WTC11 (cell line): ENCODE measurements around the gene GPR101. TPM values are rescaled to one million over a fixed set of nuclear protein-coding genes. Genes with fewer than 3 reads are reported as not detected.

Experiments used
- ATAC-seq: fragments of 200-7000 bp; cut with Tn5 transposase; 2 replicates; pipeline ENCODE4 v1.10.0; 2021; ENCODE audit warnings: mild to moderate bottlenecking, moderate library complexity
- CTCF ChIA-PET: fragments of 300-600 bp; sonication (Branson Sonifier 250); formaldehyde crosslinking; loops from one replicate; lab custom pipeline; 2021; ENCODE audit warnings: antibody characterized with exemption; lab: Charles Lee
- POLR2A ChIA-PET: fragments of 350-600 bp; sonication (Branson Sonifier 250); formaldehyde crosslinking; loops from one replicate; lab custom pipeline; 2021; ENCODE audit warnings: antibody characterized with exemption; lab: Charles Lee
- DNase-seq: peaks from one replicate; pipeline ENCODE4 v3.0.0; 2021; ENCODE audit warnings: low spot score
- H3K27ac Mint-ChIP-seq: 2 replicates; pipeline ENCODE4 v1.8.0; 2021; ENCODE audit warnings: mixed read lengths
- H3K27me3 Mint-ChIP-seq: 2 replicates; pipeline ENCODE4 v1.8.0; 2021; ENCODE audit warnings: low read depth, mild to moderate bottlenecking, moderate library complexity, mixed read lengths
- H3K36me3 Mint-ChIP-seq: 2 replicates; pipeline ENCODE4 v1.8.0; 2021; ENCODE audit warnings: mixed read lengths
- H3K4me1 Mint-ChIP-seq: 2 replicates; pipeline ENCODE4 v1.8.0; 2022; ENCODE audit warnings: mixed read lengths
- H3K4me3 Mint-ChIP-seq: 2 replicates; pipeline ENCODE4 v1.8.0; 2021; ENCODE audit warnings: mild to moderate bottlenecking, moderate library complexity, mixed read lengths
- H3K9me3 Mint-ChIP-seq: 2 replicates; pipeline ENCODE4 v1.8.0; 2021; ENCODE audit warnings: mixed read lengths
- CBFB ChIP-seq: sonication (generic); formaldehyde crosslinking; IDR thresholded peaks from 2 replicates; pipeline ENCODE4 v1.8.1; 2022; ENCODE audit warnings: mild to moderate bottlenecking, low read depth, missing genetic modification reagents
- ESRRA ChIP-seq: sonication (generic); formaldehyde crosslinking; IDR thresholded peaks from 2 replicates; pipeline ENCODE4 v1.8.1; 2022; ENCODE audit warnings: mild to moderate bottlenecking, missing genetic modification reagents, borderline replicate concordance
- FOXJ3 ChIP-seq: sonication (generic); formaldehyde crosslinking; IDR thresholded peaks from 2 replicates; pipeline ENCODE4 v1.9.0; 2021; ENCODE audit warnings: missing genetic modification reagents, mild to moderate bottlenecking, borderline replicate concordance
- IRF2 ChIP-seq: sonication (generic); formaldehyde crosslinking; IDR thresholded peaks from 2 replicates; pipeline ENCODE4 v1.8.0; 2022; ENCODE audit warnings: low read depth, missing genetic modification reagents, borderline replicate concordance
- NR2C2 ChIP-seq: sonication (generic); formaldehyde crosslinking; IDR thresholded peaks from 2 replicates; pipeline ENCODE4 v1.8.0; 2022; ENCODE audit warnings: mild to moderate bottlenecking, missing genetic modification reagents
- NR3C1 ChIP-seq: sonication (generic); formaldehyde crosslinking; conservative IDR thresholded peaks from 2 replicates; pipeline ENCODE4 v1.8.1; 2023; ENCODE audit warnings: low read depth, mild to moderate bottlenecking, missing genetic modification reagents
- PRRX2 ChIP-seq: fragments of 250-450 bp; sonication (Bioruptor Pico); IDR thresholded peaks from 2 replicates; pipeline ENCODE4 v1.8.0; 2021; ENCODE audit warnings: mild to moderate bottlenecking
- RELA ChIP-seq: sonication (generic); formaldehyde crosslinking; IDR thresholded peaks from 2 replicates; pipeline ENCODE4 v1.8.1; 2022; ENCODE audit warnings: missing genetic modification reagents, mild to moderate bottlenecking, borderline replicate concordance
- TCF7 ChIP-seq: sonication (generic); formaldehyde crosslinking; IDR thresholded peaks from 2 replicates; pipeline ENCODE4 v1.8.0; 2022; ENCODE audit warnings: mild to moderate bottlenecking, low read depth, missing genetic modification reagents, moderate library complexity
- ZBTB21 ChIP-seq: sonication (generic); formaldehyde crosslinking; IDR thresholded peaks from 2 replicates; pipeline ENCODE4 v1.8.1; 2023; ENCODE audit warnings: mild to moderate bottlenecking, missing genetic modification reagents, borderline replicate concordance
- ZNF263 ChIP-seq: sonication (generic); formaldehyde crosslinking; IDR thresholded peaks from 2 replicates; pipeline ENCODE4 v1.8.1; 2022; ENCODE audit warnings: low read depth, mild to moderate bottlenecking, moderate library complexity, missing genetic modification reagents
- ZNF317 ChIP-seq: sonication (generic); formaldehyde crosslinking; IDR thresholded peaks from 2 replicates; pipeline ENCODE4 v1.8.1; 2023; ENCODE audit warnings: low read depth, mild to moderate bottlenecking, moderate library complexity, missing genetic modification reagents, borderline replicate concordance
- ZNF396 ChIP-seq: fragments of 250-450 bp; sonication (Bioruptor Pico); IDR thresholded peaks from 2 replicates; pipeline ENCODE4 v1.8.0; 2021; ENCODE audit warnings: mild to moderate bottlenecking, moderate library complexity, borderline replicate concordance
- ZNF671 ChIP-seq: fragments of 250-450 bp; sonication (Bioruptor Pico); IDR thresholded peaks from 2 replicates; pipeline ENCODE4 v1.8.0; 2021; ENCODE audit warnings: mild to moderate bottlenecking
- total RNA-seq: library from RNA; stranded (reverse); gene quantifications from 3 replicates; pipeline ENCODE4 v1.2.3, GENCODE V29; 2021
- TF ChIP-seq, protein P1 (sequence below): sonication (generic); formaldehyde crosslinking; IDR thresholded peaks from 2 replicates; pipeline ENCODE4 v1.8.0; 2023; ENCODE audit warnings: missing genetic modification reagents, mild to moderate bottlenecking, borderline replicate concordance
- TF ChIP-seq, protein P2 (sequence below): sonication (generic); formaldehyde crosslinking; IDR thresholded peaks from 2 replicates; pipeline ENCODE4 v1.8.0; 2023; ENCODE audit warnings: mild to moderate bottlenecking, missing genetic modification reagents
- TF ChIP-seq, protein P3 (sequence below): fragments of 250-450 bp; sonication (Bioruptor Pico); IDR thresholded peaks from 2 replicates; pipeline ENCODE4 v1.9.0; 2021; ENCODE audit warnings: mild to moderate bottlenecking
- TF ChIP-seq, protein P4 (sequence below): sonication (generic); formaldehyde crosslinking; IDR thresholded peaks from 2 replicates; pipeline ENCODE4 v1.8.0; 2022; ENCODE audit warnings: mild to moderate bottlenecking, missing genetic modification reagents
- TF ChIP-seq, protein P5 (sequence below): sonication (generic); formaldehyde crosslinking; IDR thresholded peaks from 2 replicates; pipeline ENCODE4 v1.8.1; 2022; ENCODE audit warnings: low read depth, missing genetic modification reagents, borderline replicate concordance
- TF ChIP-seq, protein P6 (sequence below): sonication (generic); formaldehyde crosslinking; IDR thresholded peaks from 2 replicates; pipeline ENCODE4 v1.8.1; 2023; ENCODE audit warnings: mild to moderate bottlenecking, missing genetic modification reagents
- TF ChIP-seq, protein P7 (sequence below): fragments of 250-450 bp; sonication (Bioruptor Pico); IDR thresholded peaks from 2 replicates; pipeline ENCODE4 v1.9.0; 2021; ENCODE audit warnings: mild to moderate bottlenecking

The GPR101 gene
- total RNA-seq, 1 experiment from 2014 or later, result not detected

DNA sequence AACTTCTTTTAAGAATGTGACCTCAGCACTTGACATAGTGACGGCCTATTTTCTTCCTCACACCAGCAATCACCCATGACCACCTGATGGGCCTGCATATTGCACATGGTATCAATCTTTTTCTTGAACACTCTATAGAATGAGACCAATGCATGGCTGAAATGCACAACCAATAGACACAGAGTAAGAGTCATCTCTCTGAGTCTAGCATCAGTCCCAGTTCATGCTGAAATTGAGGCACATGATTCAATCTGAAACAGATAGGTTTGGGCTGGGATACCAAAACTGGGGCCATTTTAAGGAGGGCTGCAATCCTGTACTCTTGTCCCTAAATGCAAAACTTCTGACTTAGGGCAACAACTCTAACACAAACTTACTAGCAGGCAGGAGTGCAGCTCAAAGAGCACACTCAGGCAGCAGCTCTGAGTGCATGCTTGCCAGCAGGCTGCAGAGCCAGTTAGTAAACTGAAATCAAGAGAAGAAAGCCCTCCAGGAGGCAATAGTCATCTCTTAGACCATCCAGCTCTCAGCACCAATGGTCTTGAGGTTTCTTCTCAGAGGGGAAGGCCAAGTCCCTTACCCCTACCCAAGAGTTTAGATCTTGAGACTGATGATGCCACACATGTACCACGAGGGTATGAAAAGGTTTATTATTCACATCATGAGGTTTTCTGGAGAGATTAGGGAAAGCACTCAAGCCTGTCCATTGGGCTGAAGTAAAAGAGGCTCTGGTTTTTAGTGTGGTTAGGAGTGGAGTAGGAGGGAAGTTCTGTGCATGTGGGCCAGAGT, 24.7 kb upstream of the GPR101 start (continued):
- TF ChIP-seq, protein P1, sequence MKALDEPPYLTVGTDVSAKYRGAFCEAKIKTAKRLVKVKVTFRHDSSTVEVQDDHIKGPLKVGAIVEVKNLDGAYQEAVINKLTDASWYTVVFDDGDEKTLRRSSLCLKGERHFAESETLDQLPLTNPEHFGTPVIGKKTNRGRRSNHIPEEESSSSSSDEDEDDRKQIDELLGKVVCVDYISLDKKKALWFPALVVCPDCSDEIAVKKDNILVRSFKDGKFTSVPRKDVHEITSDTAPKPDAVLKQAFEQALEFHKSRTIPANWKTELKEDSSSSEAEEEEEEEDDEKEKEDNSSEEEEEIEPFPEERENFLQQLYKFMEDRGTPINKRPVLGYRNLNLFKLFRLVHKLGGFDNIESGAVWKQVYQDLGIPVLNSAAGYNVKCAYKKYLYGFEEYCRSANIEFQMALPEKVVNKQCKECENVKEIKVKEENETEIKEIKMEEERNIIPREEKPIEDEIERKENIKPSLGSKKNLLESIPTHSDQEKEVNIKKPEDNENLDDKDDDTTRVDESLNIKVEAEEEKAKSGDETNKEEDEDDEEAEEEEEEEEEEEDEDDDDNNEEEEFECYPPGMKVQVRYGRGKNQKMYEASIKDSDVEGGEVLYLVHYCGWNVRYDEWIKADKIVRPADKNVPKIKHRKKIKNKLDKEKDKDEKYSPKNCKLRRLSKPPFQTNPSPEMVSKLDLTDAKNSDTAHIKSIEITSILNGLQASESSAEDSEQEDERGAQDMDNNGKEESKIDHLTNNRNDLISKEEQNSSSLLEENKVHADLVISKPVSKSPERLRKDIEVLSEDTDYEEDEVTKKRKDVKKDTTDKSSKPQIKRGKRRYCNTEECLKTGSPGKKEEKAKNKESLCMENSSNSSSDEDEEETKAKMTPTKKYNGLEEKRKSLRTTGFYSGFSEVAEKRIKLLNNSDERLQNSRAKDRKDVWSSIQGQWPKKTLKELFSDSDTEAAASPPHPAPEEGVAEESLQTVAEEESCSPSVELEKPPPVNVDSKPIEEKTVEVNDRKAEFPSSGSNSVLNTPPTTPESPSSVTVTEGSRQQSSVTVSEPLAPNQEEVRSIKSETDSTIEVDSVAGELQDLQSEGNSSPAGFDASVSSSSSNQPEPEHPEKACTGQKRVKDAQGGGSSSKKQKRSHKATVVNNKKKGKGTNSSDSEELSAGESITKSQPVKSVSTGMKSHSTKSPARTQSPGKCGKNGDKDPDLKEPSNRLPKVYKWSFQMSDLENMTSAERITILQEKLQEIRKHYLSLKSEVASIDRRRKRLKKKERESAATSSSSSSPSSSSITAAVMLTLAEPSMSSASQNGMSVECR, result no peak
- TF ChIP-seq PRRX2, result no peak
- TF ChIP-seq, protein P2, sequence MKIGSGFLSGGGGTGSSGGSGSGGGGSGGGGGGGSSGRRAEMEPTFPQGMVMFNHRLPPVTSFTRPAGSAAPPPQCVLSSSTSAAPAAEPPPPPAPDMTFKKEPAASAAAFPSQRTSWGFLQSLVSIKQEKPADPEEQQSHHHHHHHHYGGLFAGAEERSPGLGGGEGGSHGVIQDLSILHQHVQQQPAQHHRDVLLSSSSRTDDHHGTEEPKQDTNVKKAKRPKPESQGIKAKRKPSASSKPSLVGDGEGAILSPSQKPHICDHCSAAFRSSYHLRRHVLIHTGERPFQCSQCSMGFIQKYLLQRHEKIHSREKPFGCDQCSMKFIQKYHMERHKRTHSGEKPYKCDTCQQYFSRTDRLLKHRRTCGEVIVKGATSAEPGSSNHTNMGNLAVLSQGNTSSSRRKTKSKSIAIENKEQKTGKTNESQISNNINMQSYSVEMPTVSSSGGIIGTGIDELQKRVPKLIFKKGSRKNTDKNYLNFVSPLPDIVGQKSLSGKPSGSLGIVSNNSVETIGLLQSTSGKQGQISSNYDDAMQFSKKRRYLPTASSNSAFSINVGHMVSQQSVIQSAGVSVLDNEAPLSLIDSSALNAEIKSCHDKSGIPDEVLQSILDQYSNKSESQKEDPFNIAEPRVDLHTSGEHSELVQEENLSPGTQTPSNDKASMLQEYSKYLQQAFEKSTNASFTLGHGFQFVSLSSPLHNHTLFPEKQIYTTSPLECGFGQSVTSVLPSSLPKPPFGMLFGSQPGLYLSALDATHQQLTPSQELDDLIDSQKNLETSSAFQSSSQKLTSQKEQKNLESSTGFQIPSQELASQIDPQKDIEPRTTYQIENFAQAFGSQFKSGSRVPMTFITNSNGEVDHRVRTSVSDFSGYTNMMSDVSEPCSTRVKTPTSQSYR (CRISPR knock-in tag), result no peak
- TF ChIP-seq, protein P3, sequence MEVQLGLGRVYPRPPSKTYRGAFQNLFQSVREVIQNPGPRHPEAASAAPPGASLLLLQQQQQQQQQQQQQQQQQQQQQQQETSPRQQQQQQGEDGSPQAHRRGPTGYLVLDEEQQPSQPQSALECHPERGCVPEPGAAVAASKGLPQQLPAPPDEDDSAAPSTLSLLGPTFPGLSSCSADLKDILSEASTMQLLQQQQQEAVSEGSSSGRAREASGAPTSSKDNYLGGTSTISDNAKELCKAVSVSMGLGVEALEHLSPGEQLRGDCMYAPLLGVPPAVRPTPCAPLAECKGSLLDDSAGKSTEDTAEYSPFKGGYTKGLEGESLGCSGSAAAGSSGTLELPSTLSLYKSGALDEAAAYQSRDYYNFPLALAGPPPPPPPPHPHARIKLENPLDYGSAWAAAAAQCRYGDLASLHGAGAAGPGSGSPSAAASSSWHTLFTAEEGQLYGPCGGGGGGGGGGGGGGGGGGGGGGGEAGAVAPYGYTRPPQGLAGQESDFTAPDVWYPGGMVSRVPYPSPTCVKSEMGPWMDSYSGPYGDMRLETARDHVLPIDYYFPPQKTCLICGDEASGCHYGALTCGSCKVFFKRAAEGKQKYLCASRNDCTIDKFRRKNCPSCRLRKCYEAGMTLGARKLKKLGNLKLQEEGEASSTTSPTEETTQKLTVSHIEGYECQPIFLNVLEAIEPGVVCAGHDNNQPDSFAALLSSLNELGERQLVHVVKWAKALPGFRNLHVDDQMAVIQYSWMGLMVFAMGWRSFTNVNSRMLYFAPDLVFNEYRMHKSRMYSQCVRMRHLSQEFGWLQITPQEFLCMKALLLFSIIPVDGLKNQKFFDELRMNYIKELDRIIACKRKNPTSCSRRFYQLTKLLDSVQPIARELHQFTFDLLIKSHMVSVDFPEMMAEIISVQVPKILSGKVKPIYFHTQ (CRISPR knock-in tag), result no peak
- no peak for TF ChIP-seq CBFB (CRISPR knock-in tag)
- no peak for TF ChIP-seq ZBTB21 (CRISPR knock-in tag)
- TF ChIP-seq RELA, result no peak
- TF ChIP-seq ZNF396 (CRISPR knock-in tag), result no peak

DNA sequence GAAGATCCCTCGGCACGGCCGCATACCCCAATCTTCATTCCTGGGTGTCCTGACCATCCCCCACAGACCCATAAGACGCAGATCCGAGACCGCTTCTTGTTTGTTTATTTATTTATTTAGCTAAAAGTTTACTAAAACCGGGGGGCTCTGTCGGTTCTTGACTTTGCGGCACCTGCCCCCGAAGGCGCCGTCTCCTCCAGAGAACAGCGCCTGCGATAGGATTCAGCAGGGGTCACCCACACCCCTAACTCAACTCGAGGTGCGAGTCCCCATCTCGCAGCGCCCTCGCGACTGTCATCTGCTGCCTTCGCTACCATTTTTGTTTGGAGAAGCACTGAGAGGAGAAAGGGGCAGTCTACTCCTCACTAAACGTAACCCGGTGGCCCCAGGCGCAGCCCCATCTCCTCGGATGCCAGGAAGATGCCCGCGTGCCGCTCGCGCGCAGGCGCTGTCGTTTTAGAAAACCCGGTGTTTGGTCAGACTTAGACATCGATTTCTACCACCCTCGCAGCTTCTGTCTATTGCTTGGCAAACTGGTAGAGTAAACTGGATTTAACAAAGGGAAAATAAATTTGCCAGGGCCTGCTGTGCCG, 18.9 kb upstream of the GPR101 start:
- Mint-ChIP-seq H3K9me3 (no peaks in the 10 kb centered on the region), H3K4me1 (peaks cover 7% of the 10 kb centered on the region; the same call in 1 of the 2 replicates), H3K27me3 (peaks cover 65% of the 10 kb centered on the region), H3K36me3 (no peaks in the 10 kb centered on the region), H3K4me3 (peak overlapping the region; percentile 77), H3K27ac (no peak overlapping the region)
- ATAC-seq (peak; percentile 55), DNase-seq (peak; percentile 19)
- POLR2A ChIA-PET, result no interaction called here
- CTCF ChIA-PET, result interaction anchor here (0.6 to 2.1 kb wide), 16 partner anchors 8 to 731 kb away, joined by 3 to 14 read pairs (median 4); partner anchors contain the start of gene GPR101
- TF ChIP-seq, protein P4, sequence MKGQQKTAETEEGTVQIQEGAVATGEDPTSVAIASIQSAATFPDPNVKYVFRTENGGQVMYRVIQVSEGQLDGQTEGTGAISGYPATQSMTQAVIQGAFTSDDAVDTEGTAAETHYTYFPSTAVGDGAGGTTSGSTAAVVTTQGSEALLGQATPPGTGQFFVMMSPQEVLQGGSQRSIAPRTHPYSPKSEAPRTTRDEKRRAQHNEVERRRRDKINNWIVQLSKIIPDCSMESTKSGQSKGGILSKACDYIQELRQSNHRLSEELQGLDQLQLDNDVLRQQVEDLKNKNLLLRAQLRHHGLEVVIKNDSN (CRISPR knock-in tag), result no peak
- no peak for TF ChIP-seq ZNF317 (CRISPR knock-in tag)
- TF ChIP-seq ZNF671 (CRISPR knock-in tag), result no peak
- no peak for TF ChIP-seq NR2C2 (CRISPR knock-in tag)
- no peak for TF ChIP-seq NR3C1
- TF ChIP-seq, protein P5, sequence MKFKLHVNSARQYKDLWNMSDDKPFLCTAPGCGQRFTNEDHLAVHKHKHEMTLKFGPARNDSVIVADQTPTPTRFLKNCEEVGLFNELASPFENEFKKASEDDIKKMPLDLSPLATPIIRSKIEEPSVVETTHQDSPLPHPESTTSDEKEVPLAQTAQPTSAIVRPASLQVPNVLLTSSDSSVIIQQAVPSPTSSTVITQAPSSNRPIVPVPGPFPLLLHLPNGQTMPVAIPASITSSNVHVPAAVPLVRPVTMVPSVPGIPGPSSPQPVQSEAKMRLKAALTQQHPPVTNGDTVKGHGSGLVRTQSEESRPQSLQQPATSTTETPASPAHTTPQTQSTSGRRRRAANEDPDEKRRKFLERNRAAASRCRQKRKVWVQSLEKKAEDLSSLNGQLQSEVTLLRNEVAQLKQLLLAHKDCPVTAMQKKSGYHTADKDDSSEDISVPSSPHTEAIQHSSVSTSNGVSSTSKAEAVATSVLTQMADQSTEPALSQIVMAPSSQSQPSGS (CRISPR knock-in tag), result no peak
- TF ChIP-seq ZNF263, result no peak
- TF ChIP-seq, protein P6, sequence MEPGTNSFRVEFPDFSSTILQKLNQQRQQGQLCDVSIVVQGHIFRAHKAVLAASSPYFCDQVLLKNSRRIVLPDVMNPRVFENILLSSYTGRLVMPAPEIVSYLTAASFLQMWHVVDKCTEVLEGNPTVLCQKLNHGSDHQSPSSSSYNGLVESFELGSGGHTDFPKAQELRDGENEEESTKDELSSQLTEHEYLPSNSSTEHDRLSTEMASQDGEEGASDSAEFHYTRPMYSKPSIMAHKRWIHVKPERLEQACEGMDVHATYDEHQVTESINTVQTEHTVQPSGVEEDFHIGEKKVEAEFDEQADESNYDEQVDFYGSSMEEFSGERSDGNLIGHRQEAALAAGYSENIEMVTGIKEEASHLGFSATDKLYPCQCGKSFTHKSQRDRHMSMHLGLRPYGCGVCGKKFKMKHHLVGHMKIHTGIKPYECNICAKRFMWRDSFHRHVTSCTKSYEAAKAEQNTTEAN, result no peak
- TF ChIP-seq FOXJ3, result no peak
- no peak for TF ChIP-seq IRF2 (CRISPR knock-in tag)
- no peak for TF ChIP-seq TCF7 (CRISPR knock-in tag)
- no peak for TF ChIP-seq ESRRA (CRISPR knock-in tag)
- TF ChIP-seq, protein P7, sequence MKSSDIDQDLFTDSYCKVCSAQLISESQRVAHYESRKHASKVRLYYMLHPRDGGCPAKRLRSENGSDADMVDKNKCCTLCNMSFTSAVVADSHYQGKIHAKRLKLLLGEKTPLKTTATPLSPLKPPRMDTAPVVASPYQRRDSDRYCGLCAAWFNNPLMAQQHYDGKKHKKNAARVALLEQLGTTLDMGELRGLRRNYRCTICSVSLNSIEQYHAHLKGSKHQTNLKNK (CRISPR knock-in tag), result no peak
- TF ChIP-seq ZNF396 (CRISPR knock-in tag), result no peak
